ENCODE results near the gene MAML2. TPM values are rescaled to one million over a fixed set of nuclear protein-coding genes. Genes with fewer than 3 reads are reported as not detected.

MAML2 gene
- total RNA-seq, 5 donors from 2014 or later (not counting 1 experiment from before 2014, with no cell fraction given) = 30.4 to 66.7 (median 35.1) TPM

GRCh38 chr11:96365493-96365892, 22.5 kb upstream of the MAML2 start:
- WGBS (ENCODE audit: insufficient coverage) = no CpG with 5 or more reads among the region's 1 CpG
- ATAC-seq (replicated peaks in 1 of 4) (no peak), DNase-seq (no peak)
- Mint-ChIP-seq H3K36me3 (peaks cover 26% of the 10 kb centered on the region), H3K27ac (no peak overlapping the region), H3K4me3 (no peak overlapping the region), H3K9me3 (no peaks in the 10 kb centered on the region), H3K4me1 (peaks cover 0 to 3% (median 3%) of the 10 kb centered on the region in 3 donors), H3K27me3 (no peaks in the 10 kb centered on the region)
- Histone ChIP-seq H3K4me1 (ENCODE audit: control insufficient read depth in 1 of 2, extremely low read depth in 1 of 2, insufficient read depth in 2 of 2, low read length in 2 of 2) (no peaks in the 10 kb centered on the region), H3K4me3 (ENCODE audit: control insufficient read depth in 1 of 2, extremely low read depth in 1 of 2, low read length in 1 of 2) (no peak overlapping the region), H3K9me3 (no peaks in the 10 kb centered on the region), H3K27ac (ENCODE audit: low read length) (no peak overlapping the region), H3K36me3 (ENCODE audit: control insufficient read depth in 2 of 2, extremely low read depth in 1 of 2, insufficient read depth in 1 of 2, low read length in 1 of 2) (peaks cover 5 to 27% of the 10 kb centered on the region in 2 donors), H3K27me3 (replicated peaks in 1 of 2; ENCODE audit: control insufficient read depth in 2 of 2, extremely low read depth in 1 of 2, insufficient read depth in 2 of 2, low read length in 1 of 2) (no peaks in the 10 kb centered on the region)
- ChIA-PET CTCF (interaction anchor here (1.0 to 1.1 kb wide), 2 partner anchors 22 to 276 kb away, joined by 3 to 5 read pairs; partner anchors contain the start of gene MAML2 (in 1 of the 2)), POLR2A (interaction anchor here in 1 of 2 donors (0.6 kb wide), 1 partner anchor 572 kb away, joined by 5 read pairs; no protein-coding TSS in a partner anchor)

GRCh38 chr11:96361778-96362177, 18.8 kb upstream of the MAML2 start:
- ChIA-PET CTCF (interaction anchor here (1.0 to 1.4 kb wide), 2 partner anchors 19 kb away, joined by 4 to 7 read pairs; partner anchors contain the start of gene MAML2 (in 2 of the 2)), POLR2A (interaction anchor here in 1 of 2 donors (0.6 kb wide), 1 partner anchor 119 kb away, joined by 3 read pairs; no protein-coding TSS in a partner anchor)
- H3K4me3 Mint-ChIP-seq = no peak overlapping the region
- H3K27me3 ChIP-seq (replicated peaks in 1 of 2; ENCODE audit: control insufficient read depth in 2 of 2, extremely low read depth in 1 of 2, insufficient read depth in 2 of 2, low read length in 1 of 2) = no peaks in the 10 kb centered on the region
- H3K27ac Mint-ChIP-seq = no peak overlapping the region
- H3K9me3 ChIP-seq = no peaks in the 10 kb centered on the region
- H3K27me3 Mint-ChIP-seq = no peaks in the 10 kb centered on the region
- WGBS (ENCODE audit: insufficient coverage) = 50% methylated on average over 1 of the region's 2 CpGs
- no peaks in the 10 kb centered on the region for H3K9me3 Mint-ChIP-seq
- H3K4me3 ChIP-seq (ENCODE audit: control insufficient read depth in 1 of 2, extremely low read depth in 1 of 2, low read length in 1 of 2) = no peak overlapping the region
- H3K4me1 Mint-ChIP-seq = peaks cover 2 to 15% (median 9%) of the 10 kb centered on the region in 3 donors
- H3K36me3 Mint-ChIP-seq = peaks cover 32% of the 10 kb centered on the region
- no peak for DNase-seq
- H3K36me3 ChIP-seq (ENCODE audit: control insufficient read depth in 2 of 2, extremely low read depth in 1 of 2, insufficient read depth in 1 of 2, low read length in 1 of 2) = peaks cover 0 to 42% of the 10 kb centered on the region in 2 donors
- no peak for ATAC-seq (replicated peaks in 1 of 4)
- no peaks in the 10 kb centered on the region for H3K4me1 ChIP-seq (ENCODE audit: control insufficient read depth in 1 of 2, extremely low read depth in 1 of 2, insufficient read depth in 2 of 2, low read length in 2 of 2)
- no peak overlapping the region for H3K27ac ChIP-seq (ENCODE audit: low read length)

- Mint-ChIP-seq H3K9me3 (no peaks in the 10 kb centered on the region), H3K27me3 (no peaks in the 10 kb centered on the region), H3K4me1 (peaks cover 4 to 15% (median 9%) of the 10 kb centered on the region in 3 donors), H3K27ac (no peak overlapping the region), H3K36me3 (peaks cover 53% of the 10 kb centered on the region), H3K4me3 (no peak overlapping the region)
- no peaks in the 10 kb centered on the region for H3K9me3 ChIP-seq
- WGBS (ENCODE audit: insufficient coverage) = no CpG with 5 or more reads among the region's 3 CpGs
- ChIA-PET CTCF (interaction anchor here in 1 of 2 donors (1.0 kb wide), 1 partner anchor 15 kb away, joined by 3 read pairs; the partner anchor contains the start of gene MAML2), POLR2A (no interaction called here)
- no peak for ATAC-seq (replicated peaks in 1 of 4)
- H3K27ac ChIP-seq (ENCODE audit: low read length) = no peak overlapping the region
- DNase-seq = no peak
- no peak overlapping the region for H3K4me3 ChIP-seq (ENCODE audit: control insufficient read depth in 1 of 2, extremely low read depth in 1 of 2, low read length in 1 of 2)
- H3K27me3 ChIP-seq (replicated peaks in 1 of 2; ENCODE audit: control insufficient read depth in 2 of 2, extremely low read depth in 1 of 2, insufficient read depth in 2 of 2, low read length in 1 of 2) = no peaks in the 10 kb centered on the region
- no peaks in the 10 kb centered on the region for H3K4me1 ChIP-seq (ENCODE audit: control insufficient read depth in 1 of 2, extremely low read depth in 1 of 2, insufficient read depth in 2 of 2, low read length in 2 of 2)
- peaks cover 0 to 46% of the 10 kb centered on the region in 2 donors for H3K36me3 ChIP-seq (ENCODE audit: control insufficient read depth in 2 of 2, extremely low read depth in 1 of 2, insufficient read depth in 1 of 2, low read length in 1 of 2)
Observed at GRCh38 chr11:96358321-96358720, 15.3 kb upstream of the MAML2 start.

GRCh38 chr11:96357794-96358193, 14.8 kb upstream of the MAML2 start:
- Histone ChIP-seq H3K9me3 (no peaks in the 10 kb centered on the region), H3K27me3 (replicated peaks in 1 of 2; ENCODE audit: control insufficient read depth in 2 of 2, extremely low read depth in 1 of 2, insufficient read depth in 2 of 2, low read length in 1 of 2) (no peaks in the 10 kb centered on the region), H3K36me3 (ENCODE audit: control insufficient read depth in 2 of 2, extremely low read depth in 1 of 2, insufficient read depth in 1 of 2, low read length in 1 of 2) (peaks cover 0 to 48% of the 10 kb centered on the region in 2 donors), H3K4me1 (ENCODE audit: control insufficient read depth in 1 of 2, extremely low read depth in 1 of 2, insufficient read depth in 2 of 2, low read length in 2 of 2) (no peaks in the 10 kb centered on the region), H3K4me3 (ENCODE audit: control insufficient read depth in 1 of 2, extremely low read depth in 1 of 2, low read length in 1 of 2) (no peak overlapping the region), H3K27ac (ENCODE audit: low read length) (no peak overlapping the region)
- Mint-ChIP-seq H3K27ac (peak overlapping the region in 1 of 2 donors; percentile 23), H3K4me1 (peaks cover 4 to 15% (median 9%) of the 10 kb centered on the region in 3 donors), H3K4me3 (no peak overlapping the region), H3K27me3 (no peaks in the 10 kb centered on the region), H3K36me3 (peaks cover 53% of the 10 kb centered on the region), H3K9me3 (no peaks in the 10 kb centered on the region)
- CTCF ChIA-PET = interaction anchor here in 1 of 2 donors (1.0 kb wide), 1 partner anchor 15 kb away, joined by 3 read pairs; the partner anchor contains the start of gene MAML2
- 83% methylated on average over 1 of the region's 1 CpG for WGBS (ENCODE audit: insufficient coverage)
- DNase-seq (peak in 1 of 35 experiments; percentile 20), ATAC-seq (replicated peaks in 1 of 4) (peak in 1 of 4 experiments; percentile 49)
- POLR2A ChIA-PET = no interaction called here

GRCh38 chr11:96356848-96357247, 13.9 kb upstream of the MAML2 start:
- Mint-ChIP-seq H3K36me3 (peaks cover 50% of the 10 kb centered on the region), H3K9me3 (no peaks in the 10 kb centered on the region), H3K27me3 (no peaks in the 10 kb centered on the region), H3K4me3 (no peak overlapping the region), H3K27ac (no peak overlapping the region), H3K4me1 (peaks cover 4 to 15% (median 9%) of the 10 kb centered on the region in 3 donors)
- Histone ChIP-seq H3K4me3 (ENCODE audit: control insufficient read depth in 1 of 2, extremely low read depth in 1 of 2, low read length in 1 of 2) (no peak overlapping the region), H3K4me1 (ENCODE audit: control insufficient read depth in 1 of 2, extremely low read depth in 1 of 2, insufficient read depth in 2 of 2, low read length in 2 of 2) (no peaks in the 10 kb centered on the region), H3K27me3 (replicated peaks in 1 of 2; ENCODE audit: control insufficient read depth in 2 of 2, extremely low read depth in 1 of 2, insufficient read depth in 2 of 2, low read length in 1 of 2) (no peaks in the 10 kb centered on the region), H3K36me3 (ENCODE audit: control insufficient read depth in 2 of 2, extremely low read depth in 1 of 2, insufficient read depth in 1 of 2, low read length in 1 of 2) (peaks cover 0 to 51% of the 10 kb centered on the region in 2 donors), H3K9me3 (no peaks in the 10 kb centered on the region), H3K27ac (ENCODE audit: low read length) (no peak overlapping the region)
- 100% methylated on average over 3 of the region's 4 CpGs for WGBS (ENCODE audit: insufficient coverage)
- ChIA-PET CTCF (no interaction called here), POLR2A (no interaction called here)
- ATAC-seq (replicated peaks in 1 of 4) (no peak), DNase-seq (no peak)

- peak overlapping the region; percentile 87 to 98 (median 98) for H3K4me3 Mint-ChIP-seq
- H3K27ac Mint-ChIP-seq = peak overlapping the region; percentile 93 to 98
- POLR2A ChIA-PET = interaction anchor here (0.5 to 3.2 kb wide), 18 partner anchors 10 to 506 kb away, joined by 3 to 38 read pairs (median 4); partner anchors contain the start of genes CCDC82 (in 1 of the 2) and JRKL (in 1 of the 2)
- WGBS (ENCODE audit: insufficient coverage) = 3% methylated on average over 6 of the region's 13 CpGs
- H3K36me3 ChIP-seq (ENCODE audit: control insufficient read depth in 2 of 2, extremely low read depth in 1 of 2, insufficient read depth in 1 of 2, low read length in 1 of 2) = no peaks in the 10 kb centered on the region
- CTCF ChIA-PET = interaction anchor here (0.6 to 7.2 kb wide), 134 partner anchors 10 to 1111 kb away, joined by 3 to 145 read pairs (median 5); partner anchors contain the start of genes CCDC82 (in 1 of the 2), FAM76B (in 1 of the 2), JRKL (in 1 of the 2) and SESN3 (in 1 of the 2)
- peak overlapping the region; percentile 69 to 97 for H3K4me3 ChIP-seq (ENCODE audit: control insufficient read depth in 1 of 2, extremely low read depth in 1 of 2, low read length in 1 of 2)
- H3K27ac ChIP-seq (ENCODE audit: low read length) = peak overlapping the region; percentile 53
- H3K9me3 ChIP-seq = no peaks in the 10 kb centered on the region
- no peak for ATAC-seq (replicated peaks in 1 of 4)
- peaks cover 19 to 42% of the 10 kb centered on the region in 2 experiments for H3K4me1 ChIP-seq (ENCODE audit: control insufficient read depth in 1 of 2, extremely low read depth in 1 of 2, insufficient read depth in 2 of 2, low read length in 2 of 2)
- no peaks in the 10 kb centered on the region for H3K27me3 Mint-ChIP-seq
- DNase-seq = peak in 2 of 35 experiments; percentile 3 to 42
- H3K27me3 ChIP-seq (replicated peaks in 1 of 2; ENCODE audit: control insufficient read depth in 2 of 2, extremely low read depth in 1 of 2, insufficient read depth in 2 of 2, low read length in 1 of 2) = no peaks in the 10 kb centered on the region
- peaks cover 2% of the 10 kb centered on the region for H3K36me3 Mint-ChIP-seq
- peaks cover 32 to 55% (median 44%) of the 10 kb centered on the region in 3 donors for H3K4me1 Mint-ChIP-seq
- H3K9me3 Mint-ChIP-seq = no peaks in the 10 kb centered on the region
Observed at GRCh38 chr11:96342014-96342960, 708 bp downstream of the MAML2 start.
